T-helper 2 cell treated with Interferon-gamma antibody and Interleukin-4, amounts not matched to agents 100 ng/mL and 5 ng/mL, for 36 hours (primary cell): Measurements from ENCODE around the gene CTNNA1. TPM values are rescaled to one million over a fixed set of nuclear protein-coding genes. Genes with fewer than 3 reads are reported as not detected.

ENCODE experiments used
- total RNA-seq: library from RNA; stranded (reverse); gene quantifications from 2 replicates; pipeline ENCODE4 v1.2.3, GENCODE V29; 2022

CTNNA1 gene
- total RNA-seq, 1 donor from 2014 or later, result 53.5 TPM

Other genes with a start within 250 kb of the CTNNA1 start
- gene ETF1, start 210.2 kb upstream of the CTNNA1 start, total RNA-seq, result 98.4 and 102 TPM in 2 replicates
- 207 and 227 TPM in 2 replicates for gene HSPA9, start 178.0 kb upstream of the CTNNA1 start, total RNA-seq
- 0.02 and 0.09 TPM in 2 replicates for gene LRRTM2, start 121.9 kb downstream of the CTNNA1 start, total RNA-seq